GM19467 (cell line): Measurements from ENCODE around the gene CTNNA3.

Experiments
- ATAC-seq: cut with Tn5 transposase; IDR thresholded peaks from one replicate; pipeline ENCODE4 v1.9.1; 2021; ENCODE audit warnings: mild to moderate bottlenecking, moderate library complexity; ENCODE audit not compliant: unreplicated experiment

Gene CTNNA3

GRCh38 chr10:66836057-66836456 lies 859.9 kb downstream of the CTNNA3 start:
- ATAC-seq = no peak

- ATAC-seq = no peak
Measured at GRCh38 chr10:66835400-66835799, 860.6 kb downstream of the CTNNA3 start.

- ATAC-seq = no peak
Measured at GRCh38 chr10:66834802-66835201, 861.2 kb downstream of the CTNNA3 start.

- no peak for ATAC-seq
Measured at GRCh38 chr10:66833861-66834260, 862.1 kb downstream of the CTNNA3 start.

DNA sequence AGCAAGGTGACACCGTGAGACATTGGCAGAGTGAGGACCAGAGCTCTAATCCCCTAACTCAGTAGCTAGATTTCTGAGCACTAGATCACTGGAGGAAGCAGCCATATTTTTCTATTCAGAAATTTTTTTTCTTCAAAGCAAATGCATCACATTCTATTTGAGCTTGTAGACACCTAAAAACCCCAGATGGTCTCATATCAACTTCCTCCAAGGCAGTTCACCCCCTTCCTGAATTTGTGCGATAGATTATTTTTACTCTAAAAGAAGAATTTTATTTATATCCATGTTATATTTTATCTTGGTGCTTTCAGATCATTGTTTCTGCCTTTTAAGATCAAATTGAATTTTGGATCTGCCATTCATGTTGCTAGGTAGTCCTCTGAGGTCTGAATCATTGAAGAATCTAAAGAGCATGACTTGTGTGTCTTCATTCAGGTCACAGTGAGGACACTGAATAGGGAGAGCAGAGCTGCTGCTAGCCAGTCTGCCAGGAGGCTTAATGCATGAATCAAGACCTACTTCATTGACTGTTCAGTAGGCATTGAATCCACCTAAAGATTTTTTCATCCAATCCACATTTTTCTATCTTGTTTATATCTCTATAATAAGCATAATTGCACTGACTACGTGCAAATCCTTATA lies 863.1 kb downstream of the CTNNA3 start:
- no peak for ATAC-seq

- ATAC-seq = no peak
Measured at GRCh38 chr10:66828957-66829356, 867.0 kb downstream of the CTNNA3 start.

DNA sequence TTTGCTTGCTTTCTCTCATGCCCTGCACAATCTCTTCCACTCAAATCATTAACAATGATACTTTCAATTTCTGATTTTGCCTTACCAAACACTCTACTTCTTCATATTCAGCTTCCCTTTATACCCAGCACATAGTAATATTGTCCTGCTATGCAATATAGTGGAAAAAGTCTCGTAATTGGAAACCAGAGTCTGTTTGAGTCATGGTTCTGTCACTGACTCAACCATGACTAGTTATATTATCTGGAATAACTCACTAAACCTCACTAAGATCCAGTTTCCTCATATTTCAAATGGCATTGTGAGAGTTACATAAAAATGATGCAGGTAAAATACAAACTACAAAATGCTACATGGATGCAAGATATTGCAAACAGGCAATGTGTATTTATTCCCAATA lies 868.6 kb downstream of the CTNNA3 start:
- ATAC-seq = no peak

- ATAC-seq = no peak
Measured at GRCh38 chr10:66823301-66823700, 872.7 kb downstream of the CTNNA3 start.

- no peak for ATAC-seq
Measured at GRCh38 chr10:66822801-66823200, 873.2 kb downstream of the CTNNA3 start.

DNA sequence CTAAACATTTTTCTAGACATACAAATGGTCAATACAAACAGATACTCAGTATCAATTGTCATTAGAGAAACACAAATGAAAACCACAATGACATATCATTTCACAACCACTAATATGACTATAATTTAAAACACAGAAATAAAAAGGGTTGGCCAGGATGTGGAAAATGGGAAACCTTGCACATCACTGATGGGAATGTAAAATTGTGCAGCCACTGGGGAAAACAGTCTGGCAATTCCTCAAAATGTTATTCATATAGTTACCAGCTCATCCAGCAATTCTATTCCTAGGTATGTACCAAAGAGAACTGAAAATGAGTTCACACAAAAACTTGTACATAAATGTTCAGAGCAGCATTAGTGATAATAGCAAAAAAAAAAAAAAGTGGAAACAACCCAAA lies 876.3 kb downstream of the CTNNA3 start:
- ATAC-seq = no peak

GRCh38 chr10:66813122-66813521 lies 882.9 kb downstream of the CTNNA3 start:
- ATAC-seq = no peak

DNA sequence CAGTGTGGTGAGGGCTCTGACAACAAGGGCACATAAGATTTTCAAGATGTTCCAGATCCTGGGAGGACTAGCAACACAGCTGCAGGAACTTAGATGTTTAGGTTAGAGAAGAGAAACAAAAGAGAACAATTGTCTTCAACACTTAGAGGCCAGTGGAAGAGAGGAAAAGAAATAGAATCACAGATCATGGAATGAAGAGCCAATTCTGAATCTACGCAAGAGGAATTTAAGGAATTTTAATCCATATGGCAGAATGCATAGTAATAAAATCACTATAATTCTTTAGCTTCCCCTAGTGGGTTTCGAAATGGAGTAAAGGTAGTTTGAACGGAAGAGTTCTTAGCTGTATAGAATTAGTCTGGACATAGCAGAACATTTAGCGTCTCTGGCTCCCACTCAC lies 884.8 kb downstream of the CTNNA3 start:
- ATAC-seq = no peak

- ATAC-seq = no peak
Measured at GRCh38 chr10:66809402-66809801, 886.6 kb downstream of the CTNNA3 start.

DNA sequence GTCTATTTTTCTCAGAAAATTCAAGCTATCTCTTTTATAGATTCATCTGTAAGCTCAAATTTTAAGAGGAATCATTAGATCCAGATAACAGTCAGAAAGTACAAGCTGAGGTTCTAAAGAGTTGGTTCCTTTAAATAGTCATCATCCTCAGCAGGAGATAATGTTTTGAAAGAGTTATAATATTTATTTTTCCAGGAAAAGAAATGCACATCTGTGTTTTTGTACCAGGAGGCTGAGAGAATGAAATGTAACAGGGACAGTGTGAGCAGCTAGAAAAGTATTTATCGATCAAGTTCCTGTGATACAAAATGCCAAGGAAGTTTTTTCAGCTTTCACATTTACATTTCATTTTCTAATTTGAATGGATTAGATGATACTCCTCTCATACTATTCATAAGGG lies 890.4 kb downstream of the CTNNA3 start:
- no peak for ATAC-seq

DNA sequence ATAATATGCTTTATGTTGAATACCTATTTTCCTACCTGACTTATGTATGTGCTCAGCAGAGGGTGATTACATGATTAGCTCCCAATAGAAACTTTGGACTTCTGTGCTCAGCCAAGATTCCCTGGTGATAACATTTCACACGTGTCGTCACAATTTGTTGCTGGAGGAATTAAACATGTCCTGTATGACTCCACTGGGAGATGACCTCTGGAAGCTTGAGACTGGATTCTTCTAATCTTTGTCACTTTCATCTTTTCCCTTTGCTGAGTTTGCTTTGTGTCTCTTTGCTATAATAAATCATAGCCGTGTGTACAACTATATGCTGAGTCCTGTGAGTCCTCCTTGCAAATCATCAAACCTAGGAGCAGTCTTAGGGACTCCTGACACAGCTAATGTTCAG lies 891.0 kb downstream of the CTNNA3 start:
- ATAC-seq = no peak

GRCh38 chr10:66803174-66803573 lies 892.8 kb downstream of the CTNNA3 start:
- ATAC-seq = no peak

DNA sequence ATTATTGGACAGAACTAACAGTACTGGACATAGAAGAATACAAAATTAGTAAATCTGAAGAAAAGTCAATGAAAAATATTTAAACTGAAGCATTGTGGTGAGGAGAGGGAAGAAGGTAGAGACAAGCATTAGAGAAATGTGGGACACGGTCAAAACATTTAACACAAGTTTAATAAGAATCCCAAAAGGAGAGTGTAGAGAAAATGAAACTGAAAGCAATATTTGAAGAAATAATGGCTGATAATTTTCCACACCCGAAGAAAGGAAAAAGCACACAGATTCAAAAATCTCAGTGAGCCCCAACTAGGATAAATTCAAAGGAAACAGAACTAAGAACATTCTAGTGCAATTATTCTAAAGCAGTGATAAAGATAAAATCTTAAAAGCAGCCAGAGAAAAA lies 896.5 kb downstream of the CTNNA3 start:
- no peak for ATAC-seq

GRCh38 chr10:66795866-66796265 lies 900.1 kb downstream of the CTNNA3 start:
- ATAC-seq = no peak

DNA sequence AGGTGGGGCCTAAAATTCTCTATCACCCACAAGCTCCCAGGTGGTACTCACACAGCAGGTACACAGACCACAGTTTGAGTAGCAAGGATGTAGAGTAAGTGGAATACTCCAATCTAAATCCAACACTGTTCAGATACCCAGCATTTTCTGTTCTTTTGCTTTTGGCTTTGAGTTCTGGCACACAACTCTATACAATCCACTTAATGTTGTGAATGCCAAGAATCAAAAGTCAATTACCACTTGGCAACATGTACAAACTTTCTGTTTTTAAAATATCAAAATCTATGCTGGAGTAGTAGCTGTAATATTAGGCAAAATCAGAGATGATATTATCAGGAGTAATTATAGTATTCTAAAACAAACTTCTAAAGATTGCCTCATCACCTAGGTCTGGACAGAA lies 903.6 kb downstream of the CTNNA3 start:
- no peak for ATAC-seq

DNA sequence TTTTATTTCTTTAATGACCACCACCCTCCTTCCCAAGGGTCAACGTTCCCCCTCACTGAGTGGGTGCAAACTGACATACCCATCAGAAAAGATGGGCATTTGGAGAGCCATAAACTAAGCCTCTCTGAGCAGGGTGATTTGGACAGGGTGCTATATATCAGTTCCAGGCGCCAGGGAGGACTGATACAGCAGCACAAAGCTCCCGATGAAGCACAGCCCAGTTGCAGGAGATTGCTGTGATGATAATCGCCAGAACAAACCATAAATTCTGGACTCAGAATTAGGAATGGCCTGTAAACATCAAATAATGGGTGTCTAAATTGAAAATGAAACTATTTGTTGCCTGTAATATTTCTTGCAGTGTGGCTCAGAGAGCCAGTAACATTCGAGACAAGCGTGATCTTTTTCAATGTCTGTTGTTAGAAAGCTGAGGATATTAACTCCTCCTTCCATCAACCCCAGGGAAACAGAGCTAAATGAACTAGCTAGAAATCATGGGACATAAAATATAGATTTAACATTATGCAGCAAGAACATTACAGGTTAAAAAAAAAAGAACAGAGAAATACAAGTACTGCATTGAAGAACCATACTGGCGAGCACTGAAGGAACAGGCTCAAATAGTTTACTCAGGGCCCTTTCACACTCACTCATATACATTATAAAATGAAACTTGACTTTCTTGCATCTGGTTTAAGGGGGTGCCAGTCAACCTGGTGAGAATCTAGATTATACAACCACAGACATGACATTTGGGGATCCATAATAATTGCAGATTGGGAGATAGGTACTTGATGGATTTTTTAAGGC lies 907.6 kb downstream of the CTNNA3 start:
- ATAC-seq = no peak

GRCh38 chr10:66786709-66787108 lies 909.3 kb downstream of the CTNNA3 start:
- ATAC-seq = no peak

GRCh38 chr10:66784770-66785169 lies 911.2 kb downstream of the CTNNA3 start:
- no peak for ATAC-seq

DNA sequence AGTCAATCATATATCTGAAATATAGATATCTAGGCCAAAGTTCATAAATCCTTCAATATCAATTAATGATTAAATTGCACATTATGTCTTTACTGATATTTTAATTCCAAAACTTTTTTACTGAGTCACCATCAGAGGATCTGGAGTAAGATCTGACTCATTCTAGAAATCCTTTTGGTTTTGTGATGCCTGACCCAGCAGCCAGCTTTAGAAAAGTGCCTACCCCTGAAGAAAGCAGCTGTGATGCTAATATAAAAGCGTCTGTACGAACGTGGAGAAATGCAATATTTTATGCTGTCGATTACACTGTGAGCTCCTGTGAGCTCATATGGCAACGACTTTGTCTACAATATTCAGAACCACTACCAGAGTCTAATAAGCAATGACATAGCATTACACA lies 912.7 kb downstream of the CTNNA3 start:
- no peak for ATAC-seq
